ENCODE results near the gene NUP93. TPM values are rescaled to one million over a fixed set of nuclear protein-coding genes. Genes with fewer than 3 reads are reported as not detected.

NUP93 gene
- total and polyA plus RNA-seq, 2 of the 8 experiments (the other 6 are each of a cell fraction or from before 2014, with no cell fraction given), result 147 to 201 TPM

DNA sequence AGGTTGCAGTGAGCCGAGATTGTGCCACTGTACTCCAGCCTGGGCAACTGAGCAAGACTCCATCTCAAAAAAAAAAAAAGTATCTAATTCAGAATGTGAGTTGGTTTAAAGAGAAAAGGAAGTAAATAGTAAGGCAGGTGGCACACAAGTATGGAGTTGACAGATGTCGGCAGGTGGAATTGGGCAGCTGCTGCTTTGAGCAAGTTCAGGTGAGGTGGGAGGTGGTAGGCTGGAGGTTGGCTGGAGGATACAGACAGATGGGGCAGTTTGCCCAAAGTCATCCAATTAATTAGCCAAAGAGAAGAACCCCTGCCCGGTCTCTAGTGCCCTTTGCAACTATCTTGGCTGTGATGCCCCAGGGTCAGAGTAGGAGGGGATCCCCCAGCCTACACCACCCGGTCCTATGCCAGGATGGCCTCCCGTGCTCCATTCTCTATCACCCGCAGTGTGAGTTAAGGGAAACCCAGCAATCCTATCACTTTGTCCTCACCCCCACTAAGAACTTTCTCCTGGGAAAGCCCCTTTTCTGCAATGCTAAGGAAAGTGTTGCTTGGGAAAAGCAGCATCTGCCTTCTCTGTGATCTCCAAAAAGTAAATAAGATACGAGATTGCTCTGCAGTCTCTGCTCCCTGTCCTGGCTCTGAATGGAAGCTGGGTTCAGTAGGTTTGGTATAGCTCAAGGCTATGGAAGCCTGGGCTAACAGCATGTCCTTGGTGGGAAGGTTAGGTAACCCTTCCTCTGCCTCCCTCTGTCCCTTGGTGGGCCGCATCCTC is 167.3 kb downstream of the NUP93 start (continued):
- TF ChIP-seq SAP30 (IDR thresholded peaks at IDR 0.05; ENCODE audit: insufficient read depth, insufficient replicate concordance, low read length) (no peak), ATF2 (IDR thresholded peaks at IDR 0.05; ENCODE audit: low read length) (no peak), TAF1 (IDR thresholded peaks at IDR 0.05; ENCODE audit: low read depth, low read length) (no peak), SP4 (IDR thresholded peaks at IDR 0.05; ENCODE audit: low read length) (no peak), USF2 (IDR thresholded peaks at IDR 0.05; ENCODE audit: low read length) (no peak), RAD21 (IDR thresholded peaks at IDR 0.05 in 1 of 2, conservative IDR thresholded peaks at IDR 0.05 in 1 of 2; ENCODE audit: low read depth in 2 of 2, low read length in 2 of 2) (no peak), BACH1 (IDR thresholded peaks at IDR 0.05; ENCODE audit: low read length) (no peak), TBP (IDR thresholded peaks at IDR 0.05; ENCODE audit: low read depth, low read length) (no peak), RFX5 (IDR thresholded peaks at IDR 0.05; ENCODE audit: borderline replicate concordance, low read depth, low read length) (no peak), CREB1 (IDR thresholded peaks at IDR 0.05) (no peak), GTF2F1 (IDR thresholded peaks at IDR 0.05; ENCODE audit: borderline replicate concordance, low read depth, low read length) (no peak)

Data from H1 (cell line).